HepG2 (cell line): Measurements from ENCODE around the gene SLC16A5. TPM values are rescaled to one million over a fixed set of nuclear protein-coding genes. Genes with fewer than 3 reads are reported as not detected.

Experiments
- BCL6 ChIP-seq: IDR thresholded peaks from 2 replicates; pipeline ENCODE4 v1.6.1; 2016; ENCODE audit warnings: missing genetic modification reagents, missing compliant biosample characterization
- CBX2 ChIP-seq, 2 experiments: fragments of 200-600 bp in 1 of 2; sonication (generic); formaldehyde crosslinking in 1 of 2; IDR thresholded peaks; 2 replicates each; pipeline versions ENCODE4 v1.7.0 to v1.8.1; 2018 to 2022; ENCODE audit warnings: low read depth in 2 of 2, low read length in 1 of 2, mild to moderate bottlenecking in 1 of 2, missing genetic modification reagents in 1 of 2
- CEBPG ChIP-seq: IDR thresholded peaks from 2 replicates; pipeline ENCODE4 v1.6.1; 2016
- CHD2 ChIP-seq: IDR thresholded peaks from 2 replicates; pipeline ENCODE4 v1.6.1; 2011; ENCODE audit warnings: low read depth, low read length, improper control_type of control experiment
- FOXA3 ChIP-seq: IDR thresholded peaks from 2 replicates; pipeline ENCODE4 v1.6.1; 2016; ENCODE audit warnings: missing genetic modification reagents, missing compliant biosample characterization
- GABPA ChIP-seq, 2 experiments: IDR thresholded peaks; 2 replicates each; pipeline ENCODE4 v1.6.1; 2011 to 2016; ENCODE audit warnings: low read depth in 2 of 2, low read length in 1 of 2, missing biosample characterization in 1 of 2, missing genetic modification characterization in 1 of 2
- KLF16 ChIP-seq, 2 experiments: sonication (generic) in 1 of 2; formaldehyde crosslinking in 1 of 2; IDR thresholded peaks; 2 replicates each; pipeline versions ENCODE4 v1.6.1 to v1.8.0; 2016 to 2023; ENCODE audit warnings: missing genetic modification reagents in 2 of 2, missing compliant biosample characterization in 1 of 2
- MAFF ChIP-seq: IDR thresholded peaks from 2 replicates; pipeline ENCODE4 v1.6.1; 2011; ENCODE audit warnings: low read depth, low read length, improper control_type of control experiment
- PAF1 ChIP-seq: IDR thresholded peaks from 2 replicates; pipeline ENCODE4 v1.6.1; 2016; ENCODE audit warnings: missing genetic modification reagents, missing compliant biosample characterization
- SKI ChIP-seq: fragments of 450-650 bp; IDR thresholded peaks from one replicate; pipeline ENCODE4 v1.6.1; 2018; ENCODE audit warnings: mild to moderate bottlenecking; ENCODE audit not compliant: partially characterized antibody
- SP1 ChIP-seq, 2 experiments: fragments of 450-650 bp in 1 of 2; sonication (generic) in 1 of 2; formaldehyde crosslinking in 1 of 2; IDR thresholded peaks; 2 replicates each; pipeline versions ENCODE4 v1.4.0 to v1.6.1; 2016 to 2020; ENCODE audit warnings: missing genetic modification reagents in 1 of 2
- SP5 ChIP-seq: IDR thresholded peaks from 2 replicates; pipeline ENCODE4 v1.6.1; 2016; ENCODE audit warnings: low read depth, borderline replicate concordance
- TBL1XR1 ChIP-seq: fragments of 150-350 bp; IDR thresholded peaks from 2 replicates; pipeline ENCODE4 v1.6.1; 2014; ENCODE audit warnings: borderline replicate concordance, low read length; ENCODE audit not compliant: partially characterized antibody
- YEATS4 ChIP-seq: sonication (generic); formaldehyde crosslinking; IDR thresholded peaks from 2 replicates; pipeline ENCODE4 v1.4.0; 2020; ENCODE audit warnings: missing genetic modification reagents, borderline replicate concordance
- ZBTB42 ChIP-seq: sonication (generic); formaldehyde crosslinking; IDR thresholded peaks from 2 replicates; pipeline ENCODE4 v1.5.0; 2020; ENCODE audit warnings: mild to moderate bottlenecking, missing genetic modification reagents
- ZNF280D ChIP-seq: sonication (generic); formaldehyde crosslinking; IDR thresholded peaks from 2 replicates; pipeline ENCODE4 v1.5.1; 2020; ENCODE audit warnings: mild to moderate bottlenecking, missing genetic modification reagents
- ZNF318 ChIP-seq: sonication (generic); formaldehyde crosslinking; IDR thresholded peaks from 2 replicates; pipeline ENCODE4 v1.4.0; 2020; ENCODE audit warnings: mild to moderate bottlenecking, missing genetic modification reagents
- ZNF572 ChIP-seq: sonication (generic); formaldehyde crosslinking; IDR thresholded peaks from 2 replicates; pipeline ENCODE4 v1.5.1; 2020; ENCODE audit warnings: mild to moderate bottlenecking, missing genetic modification reagents
- ZNF616 ChIP-seq: sonication (generic); formaldehyde crosslinking; IDR thresholded peaks from 2 replicates; pipeline ENCODE4 v1.5.0; 2020; ENCODE audit warnings: low read depth, mild to moderate bottlenecking, missing genetic modification reagents
- polyA plus RNA-seq, 8 experiments: library from polyadenylated mRNA; depleted of rRNA in 3 of 8; stranded (reverse) in 7 of 8; unstranded in 1 of 8; fragments of >200 nt; fragmentation: Illumina TruSeq in 4 of 8; extraction: Trizol in 4 of 8; gene quantifications; 2 replicates each; pipeline versions ENCODE4 v1.2.1 to v1.2.3, GENCODE V29; 2011 to 2016; ENCODE audit warnings: low read depth in 4 of 8, missing spikeins in 1 of 8, mixed read lengths in 1 of 8; ENCODE audit not compliant: insufficient read depth in 1 of 8
- total RNA-seq, 5 experiments: library from RNA; depleted of rRNA; stranded (reverse); fragments of >200 nt; fragmentation: Illumina TruSeq; extraction: Trizol; gene quantifications; 2 replicates each; pipeline ENCODE4 v1.2.3, GENCODE V29; 2016; ENCODE audit warnings: low read depth in 1 of 5

Gene SLC16A5
- total and polyA plus RNA-seq, 2 of the 13 experiments (the other 11 are each of a cell fraction or from before 2014, with no cell fraction given): 0.69 to 5.6 TPM

GRCh38 chr17:75096082-75096625, 8.4 kb downstream of the SLC16A5 start (continued):
- TF ChIP-seq ZBTB42 (CRISPR knock-in tag) (no peak), KLF16 (CRISPR knock-in tag; IDR thresholded peaks at IDR 0.05) (peak in 1 of 2 experiments; percentile 47; a peak in 1 of 4 replicates), YEATS4 (CRISPR knock-in tag) (0 out of 2 replicates have a peak, but pooled peaks have one; percentile 36), MAFF (peak; percentile 57; the same call in 1 of the 2 replicates), SKI (peak; percentile 51), GABPA (IDR thresholded peaks at IDR 0.05; ENCODE audit: low read depth, low read length) (no peak), GABPA (CRISPR knock-in tag; IDR thresholded peaks at IDR 0.05; ENCODE audit: low read depth) (0 out of 2 replicates have a peak, but pooled peaks have one; percentile 39), TBL1XR1 (peak; percentile 34), ZNF616 (CRISPR knock-in tag) (no peak), ZNF572 (CRISPR knock-in tag) (no peak), CEBPG (CRISPR knock-in tag) (0 out of 2 replicates have a peak, but pooled peaks have one; percentile 15), ZNF318 (no peak), SP1 (IDR thresholded peaks at IDR 0.05) (no peak), SP1 (CRISPR knock-in tag; IDR thresholded peaks at IDR 0.05) (no peak), BCL6 (peak; percentile 57), ZNF280D (CRISPR knock-in tag) (no peak), CBX2 (IDR thresholded peaks at IDR 0.05; ENCODE audit: low read depth, low read length) (no peak), CBX2 (CRISPR knock-in tag; IDR thresholded peaks at IDR 0.05; ENCODE audit: low read depth) (no peak), PAF1 (CRISPR knock-in tag) (no peak), FOXA3 (peak; percentile 81), SP5 (CRISPR knock-in tag) (peak; percentile 76), CHD2 (peak; percentile 63; the same call in 1 of the 2 replicates)
